ENCODE results near the gene SNX17. TPM values are rescaled to one million over a fixed set of nuclear protein-coding genes. Genes with fewer than 3 reads are reported as not detected.

Gene SNX17
- total RNA-seq, 4 donors from 2014 or later, result 59.8 to 99.3 (median 73.9) TPM

DNA sequence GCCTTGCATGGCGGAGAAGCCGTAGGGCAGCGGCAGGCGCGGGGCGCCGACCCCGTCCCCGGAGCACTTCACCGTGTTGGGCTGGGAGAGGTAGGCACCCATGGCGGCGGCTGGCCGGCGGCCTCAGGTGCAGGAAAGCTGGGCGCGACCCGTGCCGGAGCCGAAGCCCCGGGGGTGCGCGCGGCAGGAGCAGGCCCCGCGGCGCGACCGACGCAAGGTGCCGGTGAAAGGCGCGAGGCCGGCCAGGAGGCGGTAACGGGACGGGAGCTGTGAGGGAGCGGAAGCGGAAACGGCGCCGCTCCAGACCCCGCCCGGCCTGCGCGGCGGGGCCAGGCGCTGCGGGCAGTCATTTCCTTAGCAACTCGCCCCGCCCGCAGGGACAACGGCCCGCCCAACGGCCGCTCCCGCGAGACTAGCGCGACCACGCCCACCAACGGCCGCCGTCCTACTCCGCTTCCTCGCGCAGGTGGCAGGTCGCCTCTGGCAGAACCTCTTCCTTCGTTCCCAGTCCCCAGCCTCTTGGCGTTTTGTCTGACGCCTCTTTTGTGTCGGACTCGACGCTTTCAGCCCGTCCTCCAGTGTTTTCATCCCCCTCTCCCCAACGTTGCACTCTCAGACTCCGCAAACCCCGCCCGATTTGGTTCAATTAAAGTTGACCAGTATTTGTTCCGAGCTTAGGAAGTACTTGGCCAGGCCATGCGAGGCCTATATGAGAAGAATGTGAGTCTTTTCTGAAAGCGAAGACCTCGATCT is 39.1 kb downstream of the SNX17 start, which contains the start of gene PPM1G:
Gene PPM1G, minus strand, starts transcription at position 271 of the 753 bp plus-strand sequence. Its CDS starts 169 bp downstream, at position 102.
- peak within 1 kb of the TSS; percentile 71 to 99 (median 94) for H3K4me3 ChIP-seq
- peaks cover 12 to 31% (median 20%) of the 10 kb centered on the region in 4 donors for H3K4me1 ChIP-seq
- peak; percentile 73 for TF ChIP-seq POLR2A (IDR thresholded peaks at IDR 0.05)
- TF ChIP-seq POLR2AphosphoS5 (IDR thresholded peaks at IDR 0.05), result peak; percentile 46 to 87 (median 86)
- no peak for TF ChIP-seq EP300 (IDR thresholded peaks at IDR 0.05; ENCODE audit: low read depth)
- TF ChIP-seq, protein P1, sequence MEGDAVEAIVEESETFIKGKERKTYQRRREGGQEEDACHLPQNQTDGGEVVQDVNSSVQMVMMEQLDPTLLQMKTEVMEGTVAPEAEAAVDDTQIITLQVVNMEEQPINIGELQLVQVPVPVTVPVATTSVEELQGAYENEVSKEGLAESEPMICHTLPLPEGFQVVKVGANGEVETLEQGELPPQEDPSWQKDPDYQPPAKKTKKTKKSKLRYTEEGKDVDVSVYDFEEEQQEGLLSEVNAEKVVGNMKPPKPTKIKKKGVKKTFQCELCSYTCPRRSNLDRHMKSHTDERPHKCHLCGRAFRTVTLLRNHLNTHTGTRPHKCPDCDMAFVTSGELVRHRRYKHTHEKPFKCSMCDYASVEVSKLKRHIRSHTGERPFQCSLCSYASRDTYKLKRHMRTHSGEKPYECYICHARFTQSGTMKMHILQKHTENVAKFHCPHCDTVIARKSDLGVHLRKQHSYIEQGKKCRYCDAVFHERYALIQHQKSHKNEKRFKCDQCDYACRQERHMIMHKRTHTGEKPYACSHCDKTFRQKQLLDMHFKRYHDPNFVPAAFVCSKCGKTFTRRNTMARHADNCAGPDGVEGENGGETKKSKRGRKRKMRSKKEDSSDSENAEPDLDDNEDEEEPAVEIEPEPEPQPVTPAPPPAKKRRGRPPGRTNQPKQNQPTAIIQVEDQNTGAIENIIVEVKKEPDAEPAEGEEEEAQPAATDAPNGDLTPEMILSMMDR (IDR thresholded peaks at IDR 0.05), result no peak
- 1 to 2% methylated on average over 13 to 55 of the region's 82 CpGs for WGBS, 2 donors (ENCODE audit: low coverage in 1 of 2)
- in situ Hi-C loops (cut with MboI; ENCODE audit: low pct_ligation_motif_present in 1 of 4, low pct_unique_long_range_greater_than_20kb in 1 of 4, low sequenced_read_pairs in 3 of 4), result no loop called here
- no peaks in the 10 kb centered on the region for H3K27me3 ChIP-seq
- H3K27ac ChIP-seq, result peak within 1 kb of the TSS; percentile 91 to 98 (median 94)
- H3K36me3 ChIP-seq, result no peaks in the 10 kb centered on the region
- no peaks in the 10 kb centered on the region for H3K9me3 ChIP-seq
- intact Hi-C loops (cut with DNase I; ENCODE audit: low total_unique reads), result no loop called here
- peak; percentile 98 for DNase-seq

DNA sequence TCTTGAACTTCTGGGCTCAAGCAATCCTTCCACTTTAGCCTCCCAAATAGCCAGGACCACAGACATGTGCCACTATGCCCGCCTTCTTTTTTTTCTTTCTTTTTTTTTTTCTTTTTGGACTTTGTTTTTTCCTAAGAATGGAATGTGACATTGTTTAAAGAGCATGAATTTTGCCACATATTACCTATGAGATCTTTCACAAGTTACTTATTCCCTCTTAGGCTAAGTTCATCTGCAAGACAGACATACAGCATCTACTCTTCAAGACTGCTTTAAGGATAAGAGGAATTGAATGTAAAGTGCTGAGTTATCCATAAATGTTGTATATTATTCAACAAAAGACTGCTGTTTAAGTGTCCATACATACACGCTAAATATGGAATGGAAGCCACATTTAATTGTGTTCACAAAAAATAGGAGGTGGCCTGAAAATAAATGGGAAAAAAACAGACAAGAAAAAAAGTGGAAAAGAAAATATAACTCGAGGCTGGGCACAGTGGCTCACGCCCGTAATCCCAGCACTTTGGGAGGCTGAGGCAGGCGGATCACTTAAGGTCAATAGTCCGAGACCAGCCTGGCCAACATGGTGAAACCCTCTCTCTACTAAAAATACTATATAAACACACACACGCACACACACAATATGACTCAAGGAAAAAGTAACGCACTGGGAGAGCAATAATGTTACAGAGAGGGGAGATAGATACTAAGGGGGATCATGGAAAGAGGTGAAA is 42.2 kb downstream of the SNX17 start:
- intact Hi-C loops (cut with DNase I; ENCODE audit: low total_unique reads) (no loop called here), in situ Hi-C loops (cut with MboI; ENCODE audit: low pct_ligation_motif_present in 1 of 4, low pct_unique_long_range_greater_than_20kb in 1 of 4, low sequenced_read_pairs in 3 of 4) (no loop called here)
- TF ChIP-seq POLR2AphosphoS5 (IDR thresholded peaks at IDR 0.05) (no peak), EP300 (IDR thresholded peaks at IDR 0.05; ENCODE audit: low read depth) (no peak), POLR2A (IDR thresholded peaks at IDR 0.05) (no peak)
- TF ChIP-seq, protein P1 (IDR thresholded peaks at IDR 0.05), result no peak
- Histone ChIP-seq H3K4me3 (no peak overlapping the region), H3K4me1 (peaks cover 8 to 19% (median 18%) of the 10 kb centered on the region in 4 donors), H3K36me3 (no peaks in the 10 kb centered on the region), H3K9me3 (no peaks in the 10 kb centered on the region), H3K27me3 (no peaks in the 10 kb centered on the region), H3K27ac (no peak overlapping the region)
- 78 to 85% methylated on average over 9 of the region's 9 CpGs for WGBS, 2 donors (ENCODE audit: low coverage in 1 of 2)
- DNase-seq, result no peak

DNA sequence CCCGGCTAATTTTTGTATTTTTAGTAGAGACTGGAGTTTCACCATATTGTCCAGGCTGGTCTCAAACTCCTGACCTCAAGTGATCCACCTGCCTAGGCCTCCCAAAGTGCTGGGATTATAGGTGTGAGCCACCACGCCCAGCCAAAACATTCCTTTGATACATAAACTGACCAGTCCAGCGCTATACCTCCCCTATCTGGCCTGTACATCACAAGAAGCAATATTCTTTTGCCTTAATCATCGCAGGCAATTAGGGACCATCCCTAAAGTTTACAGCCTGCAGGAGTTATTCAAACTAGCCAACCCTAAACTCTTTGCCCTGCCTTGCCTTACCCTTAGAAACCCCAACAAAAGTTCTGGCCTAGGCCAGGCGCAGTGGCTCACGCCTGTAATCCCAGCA is 45.7 kb downstream of the SNX17 start:
- Histone ChIP-seq H3K27me3 (no peaks in the 10 kb centered on the region), H3K9me3 (no peaks in the 10 kb centered on the region), H3K4me3 (no peak overlapping the region), H3K36me3 (no peaks in the 10 kb centered on the region), H3K4me1 (no peaks in the 10 kb centered on the region), H3K27ac (no peak overlapping the region)
- TF ChIP-seq POLR2A (IDR thresholded peaks at IDR 0.05), result no peak
- TF ChIP-seq EP300 (IDR thresholded peaks at IDR 0.05; ENCODE audit: low read depth), result no peak
- TF ChIP-seq, protein P1 (IDR thresholded peaks at IDR 0.05), result no peak
- no peak for TF ChIP-seq POLR2AphosphoS5 (IDR thresholded peaks at IDR 0.05)
- in situ Hi-C loops (cut with MboI; ENCODE audit: low pct_ligation_motif_present in 1 of 4, low pct_unique_long_range_greater_than_20kb in 1 of 4, low sequenced_read_pairs in 3 of 4), result no loop called here
- intact Hi-C loops (cut with DNase I; ENCODE audit: low total_unique reads), result no loop called here
- no peak for DNase-seq
- 92 to 100% methylated on average over 2 to 6 of the region's 6 CpGs for WGBS, 2 donors (ENCODE audit: low coverage in 1 of 2)

DNA sequence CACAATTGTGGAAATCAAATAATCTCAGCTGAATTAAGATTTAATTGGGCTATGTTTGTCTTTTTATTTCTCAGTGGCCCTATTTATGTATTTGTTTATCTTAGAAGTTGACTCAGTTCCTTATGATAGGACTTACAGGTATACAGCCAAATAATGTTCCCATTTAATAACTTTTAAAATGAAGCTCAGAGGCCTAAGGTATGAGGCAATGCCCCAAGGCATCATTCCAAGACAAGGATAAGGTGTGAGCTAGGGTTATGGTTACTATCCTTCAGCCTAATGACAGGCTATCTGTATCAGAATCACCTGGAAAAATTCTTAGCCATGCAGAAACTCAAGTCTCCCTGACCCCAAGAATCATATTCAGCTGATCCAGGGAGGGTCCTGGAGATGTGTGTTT is 50.6 kb downstream of the SNX17 start:
- Histone ChIP-seq H3K9me3 (no peaks in the 10 kb centered on the region), H3K36me3 (no peaks in the 10 kb centered on the region), H3K27ac (no peak overlapping the region), H3K4me3 (no peak overlapping the region), H3K4me1 (no peaks in the 10 kb centered on the region), H3K27me3 (no peaks in the 10 kb centered on the region)
- no peak for DNase-seq
- TF ChIP-seq POLR2A (IDR thresholded peaks at IDR 0.05), result no peak
- TF ChIP-seq POLR2AphosphoS5 (IDR thresholded peaks at IDR 0.05), result no peak
- TF ChIP-seq EP300 (IDR thresholded peaks at IDR 0.05; ENCODE audit: low read depth), result no peak
- TF ChIP-seq, protein P1 (IDR thresholded peaks at IDR 0.05), result no peak
- intact Hi-C loops (cut with DNase I; ENCODE audit: low total_unique reads) (no loop called here), in situ Hi-C loops (cut with MboI; ENCODE audit: low pct_ligation_motif_present in 1 of 4, low pct_unique_long_range_greater_than_20kb in 1 of 4, low sequenced_read_pairs in 3 of 4) (no loop called here)

All from transverse colon (tissue), 4 donors.